Germinal center (tissue), 1 donor: ENCODE data around the gene ESYT1.
A peak's percentile ranks its signal among the peaks of the same experiment; 100 is the strongest.

Experiments used
- DNase-seq: peaks from one replicate; pipeline ENCODE4 v3.0.0; 2012; ENCODE audit warnings: mixed read lengths, low spot score

ESYT1 gene

GRCh38 chr12:56188778-56189098, 60.7 kb downstream of the ESYT1 start:
- DNase-seq, result no peak

GRCh38 chr12:56189099-56189917, 61.2 kb downstream of the ESYT1 start, which contains the start of gene SMARCC2:
SMARCC2 (minus strand) TSS chr12:56189483; CDS start chr12:56189461, 22 bp downstream.
- DNase-seq, result peak; percentile 94

GRCh38 chr12:56189918-56190694, 62.0 kb downstream of the ESYT1 start:
- DNase-seq, result peak; percentile 63

GRCh38 chr12:56190695-56191155, 62.7 kb downstream of the ESYT1 start:
- DNase-seq, result no peak

- no peak for DNase-seq
Observed at GRCh38 chr12:56192582-56192981, 64.5 kb downstream of the ESYT1 start.

- peak; percentile 74 for DNase-seq
Observed at GRCh38 chr12:56193025-56193578, 65.0 kb downstream of the ESYT1 start.
